ENCODE results near the gene OXSR1. TPM values are rescaled to one million over a fixed set of nuclear protein-coding genes. Genes with fewer than 3 reads are reported as not detected.
"Not testable (repeated sequence)": the region's sequence is repeated elsewhere in the genome, so short reads cannot be mapped to it uniquely, and the experiment has no call there.

Gene OXSR1
- total RNA-seq, 1 donor from 2014 or later = 35.2 TPM

DNA sequence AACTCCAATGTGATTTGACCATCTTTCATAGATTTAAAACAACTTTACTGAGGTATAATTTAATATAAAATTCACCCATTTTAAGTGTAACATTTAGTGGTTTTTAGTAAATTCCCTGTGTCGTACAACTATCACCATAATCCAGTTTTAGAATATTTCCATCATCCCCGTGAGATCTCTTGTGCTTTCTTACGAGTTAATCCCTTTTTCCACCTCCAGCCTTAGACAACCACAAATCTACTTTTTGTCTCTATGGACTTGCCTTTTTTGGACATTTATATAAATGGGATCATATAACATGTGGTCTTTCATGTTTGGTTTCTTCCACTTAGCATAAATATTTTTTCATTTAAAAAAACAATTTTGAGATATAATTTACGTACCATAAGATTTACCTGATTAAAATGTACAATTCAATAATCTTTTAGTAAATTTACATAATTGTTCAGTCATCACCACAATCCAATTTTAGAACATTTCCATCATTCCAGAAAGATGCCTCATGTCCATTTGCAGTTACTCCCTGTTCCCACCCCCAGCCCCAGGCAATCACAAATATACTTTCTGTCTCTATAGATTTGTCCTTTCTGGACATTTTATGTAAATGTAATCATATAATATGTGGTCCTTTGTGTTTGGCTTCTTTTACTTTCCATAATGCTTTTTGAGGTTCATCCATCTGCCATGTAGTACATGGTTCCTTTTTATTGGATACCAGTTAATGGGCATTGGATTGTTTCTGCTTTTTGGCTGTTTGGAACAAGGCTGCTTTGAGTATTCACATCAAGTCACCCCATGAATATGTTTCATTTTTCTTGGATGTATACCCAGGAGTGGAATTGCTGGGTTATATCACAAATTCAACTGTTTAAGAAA lies 3.1 kb downstream of the OXSR1 start:
- no peak for DNase-seq

DNA sequence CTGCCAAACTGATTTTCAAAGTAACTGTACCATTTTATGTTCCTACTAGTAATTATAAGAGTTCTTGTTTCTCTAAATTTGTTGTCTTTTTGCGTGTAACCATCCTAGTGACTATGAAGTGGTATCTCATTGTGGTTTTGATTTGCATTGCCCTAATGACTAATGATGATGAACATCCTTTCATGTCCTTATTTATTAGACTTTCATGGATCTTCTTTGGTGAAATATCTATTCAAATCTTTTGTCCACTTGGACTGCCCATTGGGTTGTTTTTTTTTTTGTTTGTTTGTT lies 3.6 kb downstream of the OXSR1 start:
- no peak for DNase-seq

- DNase-seq = no peak
Measured at GRCh38 chr3:38170722-38171121, 5.4 kb downstream of the OXSR1 start.

DNA sequence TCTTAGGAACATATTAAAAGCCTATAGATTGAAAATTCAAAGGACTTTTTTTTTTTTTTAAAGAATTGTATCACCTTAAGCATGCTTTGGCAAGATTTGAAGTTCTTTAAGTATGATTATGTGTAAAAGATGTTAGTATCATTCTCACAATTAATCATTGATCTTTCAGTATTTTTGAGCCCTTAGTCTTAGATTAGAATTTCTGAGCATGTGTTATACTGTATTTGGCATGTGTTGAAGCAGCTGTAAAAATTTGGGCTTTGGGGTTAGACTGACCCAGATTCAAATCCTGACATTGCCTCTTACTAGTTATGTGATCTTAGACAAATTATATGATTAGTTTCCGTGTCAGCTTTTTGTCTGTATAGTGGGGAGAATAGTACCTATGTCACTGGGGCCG lies 6.3 kb downstream of the OXSR1 start:
- no peak for DNase-seq

GRCh38 chr3:38173834-38174418 lies 8.6 kb downstream of the OXSR1 start:
- DNase-seq = no peak

DNA sequence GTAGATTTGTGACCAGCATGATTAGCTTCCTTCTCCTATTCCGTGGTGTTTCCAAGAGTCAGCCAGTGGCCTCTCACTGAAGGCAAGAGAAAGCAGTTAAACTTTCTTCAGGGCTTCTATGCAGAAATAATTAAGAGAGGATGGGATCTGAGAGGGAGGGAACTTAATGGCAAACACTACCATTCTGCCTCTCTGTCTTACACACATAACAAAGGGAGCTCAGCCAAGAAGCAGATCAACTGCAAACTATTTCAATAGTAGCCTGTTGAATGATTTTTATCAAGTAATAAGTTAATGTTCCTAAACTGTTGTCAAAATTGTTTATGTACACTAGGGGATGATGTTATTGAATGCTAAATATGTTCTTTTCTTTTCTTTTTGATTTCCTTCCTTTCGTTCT lies 11.8 kb downstream of the OXSR1 start:
- DNase-seq = no peak

GRCh38 chr3:38186781-38187180 lies 21.4 kb downstream of the OXSR1 start:
- no peak for DNase-seq

- no peak for DNase-seq
Measured at GRCh38 chr3:38190481-38190881, 25.1 kb downstream of the OXSR1 start.

DNA sequence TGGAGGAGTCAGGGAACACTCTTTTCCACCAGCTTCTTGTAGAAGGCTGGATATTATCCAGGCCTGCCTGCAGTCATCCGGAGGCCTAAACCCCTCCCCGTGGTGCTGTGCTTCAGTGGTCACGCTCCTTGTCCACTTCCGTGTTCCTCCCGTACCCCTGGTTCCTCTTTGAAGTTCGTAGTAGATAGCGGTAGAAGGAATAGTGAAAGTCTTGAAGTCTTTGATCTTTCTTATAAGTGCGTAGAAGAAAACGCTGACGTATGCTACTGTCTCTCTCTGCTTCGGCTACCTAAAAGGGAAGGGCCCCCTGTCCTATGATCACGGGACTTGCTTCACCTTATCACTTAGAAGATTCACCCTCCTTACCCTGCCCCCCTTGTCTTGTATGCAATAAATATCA lies 37.6 kb downstream of the OXSR1 start:
- not testable (repeated sequence) for DNase-seq

DNA sequence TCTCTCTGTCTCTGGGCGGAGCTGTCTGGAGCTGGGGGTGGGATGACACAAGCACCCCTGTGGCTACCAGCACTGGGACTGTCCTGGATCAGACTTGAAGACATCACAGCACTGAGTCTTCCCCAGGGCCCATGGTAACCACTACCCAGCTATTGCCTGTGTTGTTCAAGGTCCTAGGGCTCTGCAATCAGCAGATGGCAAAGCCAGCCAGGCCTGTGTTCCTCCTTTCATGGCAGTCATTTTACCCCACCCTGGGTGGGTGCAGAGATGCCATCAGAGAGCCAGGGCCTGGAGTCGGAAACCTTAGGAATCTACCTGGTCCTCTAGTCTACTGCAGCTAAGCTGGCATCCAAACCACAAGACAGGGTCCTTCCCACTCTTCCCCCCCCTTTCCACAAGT lies 38.4 kb downstream of the OXSR1 start:
- DNase-seq = no peak

- DNase-seq = no peak
Measured at GRCh38 chr3:38204599-38205471, 39.5 kb downstream of the OXSR1 start.

DNA sequence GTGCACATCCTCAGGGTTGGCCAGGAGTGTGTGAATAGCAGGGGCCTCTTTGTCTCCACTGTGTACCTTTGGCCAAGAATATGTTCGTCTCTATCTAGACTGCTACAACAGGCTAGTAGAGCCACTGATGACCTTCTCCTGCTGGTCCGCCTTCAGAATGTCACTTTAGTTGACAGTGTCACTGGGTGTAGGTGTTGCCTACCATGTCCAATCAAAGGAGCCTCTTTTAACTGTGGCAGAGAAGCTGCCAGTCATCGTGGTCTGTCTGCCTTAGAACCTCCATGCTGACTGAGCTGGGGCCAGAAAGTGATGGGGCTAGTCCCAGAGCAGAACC lies 40.1 kb downstream of the OXSR1 start:
- no peak for DNase-seq

GRCh38 chr3:38207254-38208003 lies 42.1 kb downstream of the OXSR1 start:
- no peak for DNase-seq

DNA sequence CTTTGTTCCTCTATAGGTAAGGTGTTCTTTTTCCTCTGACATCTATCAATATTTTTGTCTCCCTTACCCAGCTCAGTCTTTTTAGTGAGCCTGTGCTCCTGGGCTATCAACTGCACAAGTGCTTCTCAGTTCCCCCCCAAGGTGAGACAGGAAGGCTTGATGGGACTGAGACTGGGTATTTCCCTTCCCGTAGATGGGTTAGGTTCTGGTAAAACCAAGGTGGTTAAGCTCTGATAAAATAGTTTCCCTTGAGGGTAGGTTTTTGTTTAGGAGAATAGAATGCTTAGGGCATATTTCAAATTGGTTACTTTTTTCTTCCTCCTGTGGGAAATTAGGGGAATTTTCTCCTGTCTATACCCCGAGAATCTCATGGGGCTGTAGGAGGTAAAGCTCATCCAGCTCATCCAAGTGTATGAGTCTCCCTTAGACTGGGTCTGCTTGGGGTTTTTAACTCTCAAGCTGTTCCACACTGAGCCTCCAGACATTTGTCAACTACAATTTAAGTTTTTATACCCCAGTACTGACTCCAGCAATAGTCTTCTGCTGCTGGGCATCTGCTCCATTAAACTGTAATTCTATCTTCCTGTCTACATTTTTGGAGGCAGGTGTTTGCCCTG lies 44.9 kb downstream of the OXSR1 start:
- DNase-seq = no peak

DNA sequence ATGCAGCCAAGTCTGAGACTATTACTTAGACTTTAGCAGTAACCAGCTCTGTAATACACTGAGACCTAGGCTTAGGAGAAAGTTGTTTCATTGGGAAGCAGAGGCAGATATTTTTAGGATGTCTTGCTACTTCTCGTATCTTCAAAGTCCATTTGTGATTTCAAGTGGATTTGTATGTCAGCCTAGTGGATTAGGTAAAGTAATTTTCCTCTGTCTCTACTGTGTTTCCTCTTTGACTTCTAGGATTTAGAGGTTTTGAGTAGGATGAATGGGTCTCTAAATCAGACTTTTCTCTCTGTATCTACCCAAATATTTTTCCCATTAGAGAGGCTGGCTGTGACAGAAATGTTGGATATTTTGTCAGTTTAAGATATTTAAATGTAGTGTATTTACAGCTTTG lies 46.8 kb downstream of the OXSR1 start:
- no peak for DNase-seq

- no peak for DNase-seq
Measured at GRCh38 chr3:38214560-38214959, 49.2 kb downstream of the OXSR1 start.

DNA sequence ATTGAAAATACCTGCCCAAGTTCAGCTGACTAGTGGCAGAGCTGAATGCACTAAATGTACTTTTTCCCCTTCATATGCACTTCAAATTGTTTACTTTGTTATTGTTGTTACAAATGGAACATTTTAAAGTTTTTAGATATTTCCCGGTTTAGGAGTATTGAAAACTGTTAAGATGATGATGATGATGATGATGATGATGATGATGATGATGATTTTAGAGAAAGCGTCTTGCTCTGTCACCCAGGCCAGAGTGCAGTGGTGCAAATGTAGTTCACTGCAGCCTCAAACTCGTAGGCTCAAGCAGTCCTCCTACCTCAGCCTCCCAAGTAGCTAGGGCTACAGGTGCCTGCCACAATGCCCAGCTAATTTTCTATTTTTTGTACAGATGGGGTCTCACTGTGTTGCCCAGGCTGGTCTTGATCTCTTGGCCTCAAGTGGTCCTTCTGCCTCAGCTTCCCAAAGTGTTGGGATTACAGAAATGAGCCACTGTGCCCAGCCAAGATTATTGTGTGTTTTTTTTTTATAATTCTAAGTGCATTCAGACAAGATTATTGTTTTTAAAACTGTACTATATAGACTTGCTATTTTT lies 54.4 kb downstream of the OXSR1 start:
- DNase-seq = no peak

DNA sequence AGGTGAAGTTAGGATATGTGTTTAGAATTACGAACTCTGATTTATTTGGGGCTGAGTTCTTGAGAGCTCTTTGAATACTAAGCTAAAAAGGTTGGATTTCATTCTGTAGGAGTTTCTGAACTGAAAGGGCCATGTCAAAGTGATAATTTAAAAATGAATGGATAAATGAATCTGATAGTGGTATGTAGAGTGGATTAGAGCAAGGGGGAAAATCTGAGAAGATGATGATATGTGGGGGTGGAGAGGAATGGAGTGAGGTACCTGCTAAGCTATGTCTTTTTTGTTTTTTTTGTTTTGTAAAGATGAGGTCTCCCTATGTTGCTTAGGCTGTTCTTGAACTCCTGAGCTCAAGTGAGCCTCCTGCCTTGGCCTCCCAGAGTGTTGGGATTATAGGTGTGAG lies 55.7 kb downstream of the OXSR1 start:
- DNase-seq = no peak

DNA sequence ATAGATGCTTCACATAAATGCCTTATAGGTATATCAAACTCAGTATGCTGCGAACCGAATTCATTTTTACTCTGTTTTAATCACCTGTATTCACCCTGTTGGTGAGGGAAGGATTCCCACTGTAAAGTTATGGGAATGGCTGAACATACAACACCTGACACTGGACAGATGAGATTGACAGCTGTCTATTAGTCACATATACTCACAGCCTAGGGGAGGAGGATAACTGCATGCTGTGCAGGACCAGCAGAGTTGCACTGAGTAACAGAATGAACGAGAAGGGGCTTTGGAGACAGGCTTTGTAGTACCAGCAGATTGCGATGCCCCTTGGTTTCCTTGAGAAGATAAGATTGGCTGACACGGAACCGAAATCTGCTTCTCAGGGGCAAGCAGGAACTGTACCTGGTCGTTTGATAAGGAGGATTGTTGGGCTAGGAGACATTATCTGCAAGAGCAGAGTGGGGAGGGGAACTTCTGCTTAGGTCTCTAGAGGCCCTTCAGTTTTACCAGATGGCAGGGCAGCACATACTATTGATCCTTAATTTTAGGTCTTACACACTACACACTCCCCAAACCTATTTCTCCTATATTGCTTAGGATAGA lies 56.8 kb downstream of the OXSR1 start:
- DNase-seq = no peak

DNA sequence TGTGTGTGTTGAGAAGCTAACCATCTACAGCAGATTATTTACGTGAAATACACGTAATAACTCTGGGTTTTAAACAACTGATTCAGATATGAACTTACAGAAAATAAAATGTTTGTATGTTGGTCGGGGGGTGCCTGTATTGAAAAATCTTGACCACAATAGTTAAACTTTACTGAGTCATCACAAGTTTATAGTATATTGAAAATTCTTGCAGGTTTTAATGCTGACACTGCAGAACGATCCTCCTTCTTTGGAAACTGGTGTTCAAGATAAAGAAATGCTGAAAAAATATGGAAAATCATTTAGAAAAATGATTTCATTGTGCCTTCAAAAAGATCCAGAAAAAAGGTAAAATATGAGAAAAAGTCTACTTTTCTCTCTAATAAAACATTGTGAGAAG lies 59.0 kb downstream of the OXSR1 start:
- DNase-seq = no peak

GRCh38 chr3:38226273-38226672 lies 60.9 kb downstream of the OXSR1 start:
- no peak for DNase-seq

DNA sequence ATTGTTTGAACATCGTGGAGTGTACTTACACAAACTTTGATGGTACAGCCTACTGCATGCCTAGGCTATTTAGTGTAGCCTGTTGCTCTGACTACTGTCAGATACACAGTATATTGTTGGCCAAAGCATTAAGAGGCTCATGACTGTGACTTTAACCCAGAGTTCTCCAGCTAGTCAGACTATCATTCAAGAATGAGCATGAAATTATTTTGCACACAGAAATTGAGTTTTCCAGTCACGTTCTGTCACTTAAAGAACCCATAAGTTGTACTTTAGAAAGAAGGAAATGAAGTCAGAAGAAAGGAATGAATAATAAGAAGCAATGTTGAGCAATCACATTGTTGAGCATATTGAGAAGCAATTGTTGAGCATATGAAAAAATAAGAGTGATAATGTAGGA lies 62.7 kb downstream of the OXSR1 start:
- DNase-seq = peak; percentile 31

All from dermis blood vessel endothelial cell (primary cell).